PC-3 (cell line): Measurements from ENCODE around the gene PLXNB1. TPM values are rescaled to one million over a fixed set of nuclear protein-coding genes. Genes with fewer than 3 reads are reported as not detected.

Experiments
- ATAC-seq: fragments of 200-7000 bp; cut with Tn5 transposase; 2 replicates; pipeline ENCODE4 v1.9.1; 2020; ENCODE audit warnings: mild to moderate bottlenecking, moderate library complexity
- BruUV-seq: library from RNA; stranded (reverse); fragments of 400-500 nt; replicated peaks from 2 replicates; lab custom pipeline; 2021; lab: Mats Ljungman, UMichigan
- CTCF ChIA-PET: fragments of 300-600 bp; sonication (Branson Sonifier 250); formaldehyde crosslinking; loops from one replicate; lab custom pipeline; 2022; ENCODE audit warnings: antibody characterized with exemption; lab: Charles Lee
- POLR2A ChIA-PET: fragments of 300-600 bp; sonication (Branson Sonifier 250); formaldehyde crosslinking; loops from one replicate; lab custom pipeline; 2022; ENCODE audit warnings: antibody characterized with exemption; ENCODE audit not compliant: unreplicated experiment; lab: Charles Lee
- DNase-seq: peaks from one replicate; pipeline ENCODE4 v3.0.0-alpha.2; 2015
- H2AFZ ChIP-seq: fragments of 300-600 bp; sonication (generic); 2 replicates; pipeline ENCODE4 v1.6.0; 2016; ENCODE audit warnings: antibody characterized with exemption, low read length
- H3F3A ChIP-seq: fragments of 300-600 bp; sonication (generic); one replicate; pipeline ENCODE4 v1.6.0; 2017; ENCODE audit warnings: antibody characterized with exemption, low read length, control low read depth, mild to moderate bottlenecking; ENCODE audit not compliant: unreplicated experiment
- H3K27ac ChIP-seq: fragments of 300-600 bp; sonication (generic); 2 replicates; pipeline ENCODE4 v1.5.1; 2016; ENCODE audit warnings: mild to moderate bottlenecking, low read length
- H3K27me3 ChIP-seq: fragments of 300-600 bp; sonication (generic); 2 replicates; pipeline ENCODE4 v1.6.1; 2016; ENCODE audit warnings: low read length, mixed read lengths
- H3K36me3 ChIP-seq: fragments of 300-600 bp; sonication (generic); 2 replicates; pipeline ENCODE4 v1.6.1; 2016; ENCODE audit warnings: low read depth, mixed run types, low read length, mixed read lengths
- H3K4me1 ChIP-seq: fragments of 300-600 bp; sonication (generic); 2 replicates; pipeline ENCODE4 v1.5.1; 2016; ENCODE audit warnings: low read length; ENCODE audit not compliant: insufficient read depth
- H3K4me2 ChIP-seq: fragments of 300-600 bp; sonication (generic); 2 replicates; pipeline ENCODE4 v1.6.0; 2016; ENCODE audit warnings: low read length
- H3K4me3 ChIP-seq: fragments of 300-600 bp; sonication (generic); 2 replicates; pipeline ENCODE4 v1.5.1; 2016; ENCODE audit warnings: mild to moderate bottlenecking, low read length, mixed read lengths
- H3K79me2 ChIP-seq: fragments of 300-600 bp; sonication (generic); 2 replicates; pipeline ENCODE4 v1.6.1; 2017; ENCODE audit warnings: low read length, mixed read lengths
- H3K9ac ChIP-seq: fragments of 300-600 bp; sonication (generic); 2 replicates; pipeline ENCODE4 v1.6.0; 2016; ENCODE audit warnings: mild to moderate bottlenecking, low read length
- H3K9me2 ChIP-seq: fragments of 300-600 bp; sonication (generic); replicated peaks from 2 replicates; pipeline ENCODE4 v1.6.1; 2016; ENCODE audit warnings: mixed run types, low read length, mixed read lengths
- H3K9me3 ChIP-seq: fragments of 300-600 bp; sonication (generic); 2 replicates; pipeline ENCODE4 v1.6.1; 2016; ENCODE audit warnings: low read length, mixed read lengths
- H4K20me1 ChIP-seq: fragments of 300-600 bp; sonication (generic); 2 replicates; pipeline ENCODE4 v1.6.1; 2016; ENCODE audit warnings: low read length, mixed read lengths
- EZH2 ChIP-seq: fragments of 300-600 bp; sonication (generic); IDR thresholded peaks from one replicate; pipeline ENCODE4 v1.6.1; 2017; ENCODE audit warnings: antibody characterized with exemption, mild to moderate bottlenecking, low read length; ENCODE audit not compliant: unreplicated experiment
- EZH2phosphoT487 ChIP-seq: fragments of 300-600 bp; sonication (generic); IDR thresholded peaks from 2 replicates; pipeline ENCODE4 v1.6.1; 2018; ENCODE audit warnings: mild to moderate bottlenecking, antibody characterized with exemption, low read length, borderline replicate concordance
- intact Hi-C: fragments of 100-400 bp; cut with micrococcal nuclease; formaldehyde crosslinking; loops from 2 replicates; pipeline ENCODE4 v1.9.0; 2023
- total RNA-seq: library from RNA; depleted of rRNA; stranded (reverse); fragments of >200 nt; gene quantifications from 2 replicates; pipeline ENCODE4 v1.2.3, GENCODE V29; 2014
- TF ChIP-seq, protein P1 (sequence below): fragments of 300-600 bp; sonication (generic); conservative IDR thresholded peaks from 2 replicates; pipeline ENCODE4 v1.5.1; 2017; ENCODE audit warnings: antibody characterized with exemption, low read depth, mild to moderate bottlenecking, low read length

PLXNB1 gene
- total RNA-seq, 1 experiment from 2014 or later: 35.4 TPM

DNA sequence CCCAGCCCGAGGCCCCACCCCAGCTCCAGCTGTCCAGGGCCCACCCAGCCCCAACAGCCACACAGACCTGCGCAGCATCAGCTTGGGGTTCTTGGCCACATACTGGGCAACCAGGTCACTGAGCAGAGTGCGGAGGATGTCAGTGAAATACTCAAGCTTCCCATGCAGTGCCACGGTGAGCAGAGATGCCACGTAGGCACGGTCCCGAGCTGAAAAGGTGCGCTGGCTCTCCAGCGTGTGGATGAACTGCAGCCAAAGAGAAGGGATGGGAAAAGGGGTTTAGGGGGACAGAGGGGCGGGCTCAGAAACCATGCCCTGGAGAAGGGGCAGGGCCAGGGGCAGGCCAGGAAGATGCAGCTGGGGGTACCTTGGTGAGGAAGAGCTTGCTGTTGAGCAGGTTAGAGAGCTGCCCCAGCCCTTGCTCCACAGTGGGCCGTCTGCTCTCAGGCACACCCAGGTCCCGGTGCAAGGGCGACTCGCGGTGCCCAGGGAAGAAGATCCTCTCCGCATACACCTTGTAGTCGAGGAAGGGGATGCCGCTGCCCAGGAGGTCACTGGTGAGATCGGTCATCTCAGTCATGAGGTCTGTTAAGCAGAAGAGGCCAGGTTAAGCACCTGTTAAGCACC, 17.4 kb downstream of the PLXNB1 start:
- POLR2A ChIA-PET: no interaction called here
- Histone ChIP-seq H3K9me3 (no peaks in the 10 kb centered on the region), H3K9me2 (no peaks in the 10 kb centered on the region), H3K4me1 (no peaks in the 10 kb centered on the region), H3K4me2 (no peak overlapping the region), H3F3A (no peaks in the 10 kb centered on the region), H3K27ac (no peak overlapping the region), H3K9ac (no peak overlapping the region), H3K36me3 (no peaks in the 10 kb centered on the region), H2AFZ (no peak overlapping the region), H3K4me3 (no peak overlapping the region), H3K79me2 (no peaks in the 10 kb centered on the region), H4K20me1 (no peaks in the 10 kb centered on the region), H3K27me3 (no peaks in the 10 kb centered on the region)
- BruUV-seq: TSS peak; percentile 15
- intact Hi-C loops: no loop called here
- ATAC-seq (no peak), DNase-seq (no peak)
- CTCF ChIA-PET: interaction anchor here (0.6 kb wide), 1 partner anchor 24 kb away, joined by 3 read pairs; no protein-coding TSS in a partner anchor
- no peak for TF ChIP-seq EZH2phosphoT487
- TF ChIP-seq, protein P1, sequence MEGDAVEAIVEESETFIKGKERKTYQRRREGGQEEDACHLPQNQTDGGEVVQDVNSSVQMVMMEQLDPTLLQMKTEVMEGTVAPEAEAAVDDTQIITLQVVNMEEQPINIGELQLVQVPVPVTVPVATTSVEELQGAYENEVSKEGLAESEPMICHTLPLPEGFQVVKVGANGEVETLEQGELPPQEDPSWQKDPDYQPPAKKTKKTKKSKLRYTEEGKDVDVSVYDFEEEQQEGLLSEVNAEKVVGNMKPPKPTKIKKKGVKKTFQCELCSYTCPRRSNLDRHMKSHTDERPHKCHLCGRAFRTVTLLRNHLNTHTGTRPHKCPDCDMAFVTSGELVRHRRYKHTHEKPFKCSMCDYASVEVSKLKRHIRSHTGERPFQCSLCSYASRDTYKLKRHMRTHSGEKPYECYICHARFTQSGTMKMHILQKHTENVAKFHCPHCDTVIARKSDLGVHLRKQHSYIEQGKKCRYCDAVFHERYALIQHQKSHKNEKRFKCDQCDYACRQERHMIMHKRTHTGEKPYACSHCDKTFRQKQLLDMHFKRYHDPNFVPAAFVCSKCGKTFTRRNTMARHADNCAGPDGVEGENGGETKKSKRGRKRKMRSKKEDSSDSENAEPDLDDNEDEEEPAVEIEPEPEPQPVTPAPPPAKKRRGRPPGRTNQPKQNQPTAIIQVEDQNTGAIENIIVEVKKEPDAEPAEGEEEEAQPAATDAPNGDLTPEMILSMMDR: no peak
- TF ChIP-seq EZH2: no peak

DNA sequence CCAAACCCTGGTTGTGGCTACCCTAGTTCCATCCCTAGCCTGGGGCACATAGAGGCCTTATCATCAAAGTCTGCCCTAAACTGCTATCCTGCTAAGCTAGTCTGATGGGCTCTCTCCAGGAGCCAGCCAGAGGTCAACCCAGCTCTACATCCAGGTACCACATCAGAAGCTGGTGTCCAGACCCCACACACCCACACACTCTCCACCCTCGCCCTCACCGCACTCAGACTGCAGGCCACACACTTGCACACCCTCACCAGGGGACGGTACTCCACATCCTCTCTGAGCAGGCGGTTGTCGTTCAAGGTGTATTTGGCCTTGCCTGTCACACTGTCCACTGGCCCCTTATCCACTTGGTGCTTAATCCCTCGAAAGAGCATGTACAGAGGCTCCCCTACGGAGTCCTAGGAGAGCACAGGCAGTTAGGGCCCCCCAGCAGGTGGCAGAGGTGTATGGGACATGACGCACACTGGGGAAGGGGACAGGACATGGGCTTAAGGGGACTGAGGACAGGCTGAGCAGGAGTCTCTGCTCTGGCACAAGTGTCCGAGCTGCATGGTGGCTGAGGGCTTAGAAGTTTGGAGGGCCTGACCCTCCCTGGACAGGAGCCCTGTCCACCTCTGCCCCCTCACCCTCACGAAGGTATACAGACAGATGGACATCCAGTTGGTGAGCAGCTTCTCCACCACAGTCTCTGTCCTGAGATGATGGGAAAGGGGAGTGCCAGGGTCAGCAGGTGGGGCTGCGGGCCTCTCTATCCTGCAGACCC, 18.1 kb downstream of the PLXNB1 start:
- DNase-seq: no peak
- Histone ChIP-seq H3K9me2 (no peaks in the 10 kb centered on the region), H3K4me1 (no peaks in the 10 kb centered on the region), H3K4me3 (no peak overlapping the region), H3K9ac (no peak overlapping the region), H3K36me3 (no peaks in the 10 kb centered on the region), H3K4me2 (no peak overlapping the region), H3K9me3 (no peaks in the 10 kb centered on the region), H3F3A (no peaks in the 10 kb centered on the region), H3K27me3 (no peaks in the 10 kb centered on the region), H2AFZ (no peak overlapping the region), H4K20me1 (no peaks in the 10 kb centered on the region), H3K79me2 (no peaks in the 10 kb centered on the region), H3K27ac (no peak overlapping the region)
- intact Hi-C loops: no loop called here
- no TSS peak for BruUV-seq
- ChIA-PET POLR2A (no interaction called here), CTCF (interaction anchor here (0.6 kb wide), 1 partner anchor 24 kb away, joined by 3 read pairs; no protein-coding TSS in a partner anchor)
- TF ChIP-seq EZH2phosphoT487 (no peak), EZH2 (no peak)
- TF ChIP-seq, protein P1: no peak
- no peak for ATAC-seq
